GM12878 (cell line): ENCODE data around the gene C3orf20. TPM values are rescaled to one million over a fixed set of nuclear protein-coding genes. Genes with fewer than 3 reads are reported as not detected.

ENCODE experiments used
- ATAC-seq: fragments of 200-7000 bp; cut with Tn5 transposase; 3 replicates; pipeline ENCODE4 v1.9.1; 2020; ENCODE audit warnings: mild to moderate bottlenecking, moderate library complexity
- BruUV-seq: library from RNA; stranded (reverse); fragments of 400-500 nt; replicated peaks from 2 replicates; lab custom pipeline; 2021; lab: Mats Ljungman, UMichigan
- CTCF ChIA-PET: fragments of 300-600 bp; sonication (Branson Sonifier 250); formaldehyde crosslinking; extraction: SDS; loops from one replicate; lab custom pipeline; 2021; ENCODE audit warnings: inconsistent platforms; lab: Yijun Ruan, JAX
- POLR2A ChIA-PET: fragments of 350-600 bp; formaldehyde crosslinking; extraction: SDS; loops from one replicate; lab custom pipeline; 2021; ENCODE audit warnings: inconsistent platforms; lab: Charles Lee
- RAD21 ChIA-PET: fragments of 300-600 bp; sonication (Branson Sonifier 250); formaldehyde crosslinking; loops from one replicate; lab custom pipeline; 2023; ENCODE audit warnings: antibody characterized with exemption; ENCODE audit not compliant: unreplicated experiment; lab: Charles Lee
- SMC1A ChIA-PET: fragments of 300-600 bp; sonication (Branson Sonifier 250); formaldehyde crosslinking; loops from one replicate; lab custom pipeline; 2023; ENCODE audit not compliant: unreplicated experiment, uncharacterized antibody; lab: Charles Lee
- DNase-seq: peaks from one replicate; pipeline ENCODE4 v3.0.0-alpha.2; 2011; ENCODE audit warnings: low read depth, low spot score
- FAIRE-seq: peaks from 3 replicates; lab custom pipeline; 2011; peaks lifted over from hg19 to GRCh38; lab: Jason Lieb, UNC
- H2AFZ ChIP-seq: 2 replicates; pipeline ENCODE4 v1.6.0; 2011; ENCODE audit warnings: low read depth, low read length, control low read depth; ENCODE audit not compliant: control insufficient read depth
- H3K27ac ChIP-seq: 2 replicates; pipeline ENCODE4 v1.5.1; 2011; ENCODE audit warnings: control low read depth; ENCODE audit not compliant: control insufficient read depth, insufficient read depth
- H3K27me3 ChIP-seq, 2 experiments: replicated peaks in 1 of 2; 2 replicates each; pipeline versions ENCODE4 v1.6.0 to v1.6.1; 2011; ENCODE audit warnings: low read length in 1 of 2; ENCODE audit not compliant: control insufficient read depth in 2 of 2, insufficient read depth in 2 of 2
- H3K36me3 ChIP-seq, 2 experiments: 2 replicates each; pipeline ENCODE4 v1.5.1; 2011; ENCODE audit warnings: low read length in 1 of 2; ENCODE audit not compliant: control insufficient read depth in 2 of 2, insufficient read depth in 2 of 2
- H3K4me1 ChIP-seq: 2 replicates; pipeline ENCODE4 v1.6.1; 2011; ENCODE audit warnings: mild to moderate bottlenecking, low read length, moderate library complexity, mixed read lengths; ENCODE audit not compliant: control insufficient read depth, insufficient read depth
- H3K4me2 ChIP-seq: 2 replicates; pipeline ENCODE4 v1.6.0; 2011; ENCODE audit warnings: control low read depth; ENCODE audit not compliant: control insufficient read depth, insufficient read depth
- H3K4me3 ChIP-seq: fragments of 200-600 bp; sonication (generic); 2 replicates; pipeline ENCODE4 v1.5.1; 2016
- H3K79me2 ChIP-seq: 2 replicates; pipeline ENCODE4 v1.6.0; 2011; ENCODE audit warnings: low read length; ENCODE audit not compliant: control insufficient read depth, insufficient read depth
- H3K9ac ChIP-seq: 2 replicates; pipeline ENCODE4 v1.8.0; 2011; ENCODE audit warnings: low read length, control low read depth, mixed read lengths; ENCODE audit not compliant: control insufficient read depth, insufficient read depth
- H3K9me3 ChIP-seq: replicated peaks from 3 replicates; pipeline ENCODE4 v1.5.1; 2011; ENCODE audit warnings: mild to moderate bottlenecking, low read length; ENCODE audit not compliant: control insufficient read depth, insufficient read depth
- H4K20me1 ChIP-seq: 2 replicates; pipeline ENCODE4 v1.6.0; 2011; ENCODE audit not compliant: control insufficient read depth, insufficient read depth
- ASH2L ChIP-seq: fragments of 300-600, 200-600 bp; sonication (generic); IDR thresholded peaks from 2 replicates; pipeline ENCODE4 v1.6.1; 2017; ENCODE audit warnings: low read depth, mild to moderate bottlenecking, borderline replicate concordance
- ATF7 ChIP-seq: fragments of 450-650 bp; IDR thresholded peaks from 2 replicates; pipeline ENCODE4 v1.6.1; 2016; ENCODE audit warnings: low read depth, mild to moderate bottlenecking
- BMI1 ChIP-seq: fragments of 450-650 bp; IDR thresholded peaks from 2 replicates; pipeline ENCODE4 v1.6.1; 2016; ENCODE audit warnings: mild to moderate bottlenecking, moderate library complexity, borderline replicate concordance
- CHD2 ChIP-seq: IDR thresholded peaks from 2 replicates; pipeline ENCODE4 v1.6.1; 2011; ENCODE audit warnings: low read depth, low read length, improper control_type of control experiment, borderline replicate concordance
- E2F4 ChIP-seq: IDR thresholded peaks from 2 replicates; pipeline ENCODE4 v1.6.1; 2012; ENCODE audit warnings: low read depth, low read length, improper control_type of control experiment
- EP300 ChIP-seq, 2 experiments: fragments of 150-350 bp in 1 of 2; IDR thresholded peaks; 2 replicates each; pipeline ENCODE4 v1.6.1; 2011 to 2012; ENCODE audit warnings: low read depth in 2 of 2, low read length in 2 of 2, borderline replicate concordance in 1 of 2, improper control_type of control experiment in 1 of 2, inconsistent platforms in 1 of 2; ENCODE audit not compliant: control insufficient read depth in 1 of 2
- HDAC2 ChIP-seq: fragments of 200-600 bp; sonication (generic); IDR thresholded peaks from 2 replicates; pipeline ENCODE4 v1.6.1; 2017
- NBN ChIP-seq: fragments of 450-650 bp; IDR thresholded peaks from 2 replicates; pipeline ENCODE4 v1.6.1; 2016
- POLR2AphosphoS5 ChIP-seq: IDR thresholded peaks from 2 replicates; pipeline ENCODE4 v1.6.1; 2011; ENCODE audit warnings: mild to moderate bottlenecking, low read length, inconsistent platforms
- RCOR1 ChIP-seq: conservative IDR thresholded peaks from 2 replicates; pipeline ENCODE4 v1.6.1; 2012; ENCODE audit warnings: low read depth, low read length, improper control_type of control experiment
- RELA ChIP-seq: fragments of 450-650 bp; IDR thresholded peaks from 2 replicates; pipeline ENCODE4 v1.8.0; 2014; ENCODE audit warnings: borderline replicate concordance; ENCODE audit not compliant: partially characterized antibody
- REST ChIP-seq: IDR thresholded peaks from 2 replicates; pipeline ENCODE4 v1.6.1; 2012; ENCODE audit warnings: mild to moderate bottlenecking, low read depth, low read length
- SMC3 ChIP-seq: IDR thresholded peaks from 2 replicates; pipeline ENCODE4 v1.6.1; 2011; ENCODE audit warnings: low read length, improper control_type of control experiment, borderline replicate concordance
- SREBF2 ChIP-seq: IDR thresholded peaks from 2 replicates; pipeline ENCODE4 v1.6.1; 2012; ENCODE audit warnings: mild to moderate bottlenecking, low read length
- SUPT20H ChIP-seq: IDR thresholded peaks from 2 replicates; pipeline ENCODE4 v1.6.1; 2011; ENCODE audit warnings: low read depth, mild to moderate bottlenecking, low read length, moderate library complexity, borderline replicate concordance; ENCODE audit not compliant: control insufficient read depth
- TBL1XR1 ChIP-seq: IDR thresholded peaks from 2 replicates; pipeline ENCODE4 v1.6.1; 2012; ENCODE audit warnings: low read depth, low read length, improper control_type of control experiment
- ZBED1 ChIP-seq: IDR thresholded peaks from 2 replicates; pipeline ENCODE4 v1.6.1; 2016; ENCODE audit warnings: borderline replicate concordance
- ZBTB11 ChIP-seq: fragments of 450-650 bp; formaldehyde crosslinking; IDR thresholded peaks from 2 replicates; pipeline ENCODE4 v1.5.0; 2022; ENCODE audit warnings: mild to moderate bottlenecking, missing genetic modification characterization
- WGBS: methylation state at CpG from one replicate; pipeline ENCODE4 v1.1.6; 2016; ENCODE audit warnings: low lambda C conversion rate; ENCODE audit not compliant: insufficient replicate concordance, insufficient coverage; ENCODE audit errors: missing lambda C conversion rate; 5-methylcytosine and 5-hydroxymethylcytosine counted together
- in situ Hi-C: fragments of 300-500 bp; cut with MboI; formaldehyde crosslinking; loops from 9 replicates; pipeline ENCODE4 v1.14.3; 2018; ENCODE audit warnings: mixed read lengths
- intact Hi-C: fragments of 100-400 bp; cut with micrococcal nuclease; formaldehyde crosslinking; loops from one replicate; pipeline ENCODE4 v1.14.2; 2022; ENCODE audit not compliant: unreplicated experiment
- polyA plus RNA-seq, 11 experiments: library from polyadenylated mRNA; depleted of rRNA in 4 of 11; unstranded in 6 of 11; stranded (reverse) in 5 of 11; fragments of >200 nt; fragmentation: Nextera tagmentation in 4 of 11; fragmentation: Illumina TruSeq in 1 of 11; extraction: Ambion mirVana in 4 of 11; extraction: Trizol in 1 of 11; gene quantifications; 1 replicate in 1 of 11; 2 replicates in 10 of 11; pipeline versions ENCODE4 v1.2.1 to v1.2.3, GENCODE V29; 2011 to 2016; ENCODE audit warnings: inconsistent platforms in 2 of 11, missing spikeins in 2 of 11, low read depth in 1 of 11
- total RNA-seq, 4 experiments: library from RNA; depleted of rRNA in 3 of 4; stranded (reverse); fragments of >200 nt in 3 of 4; fragmentation: Illumina TruSeq in 1 of 4; extraction: Trizol in 1 of 4; gene quantifications; 2 replicates each; pipeline versions ENCODE4 v1.2.1 to v1.2.3, GENCODE V29; 2013 to 2021

The C3orf20 gene
- total and polyA plus RNA-seq, 10 of the 15 experiments (the other 5 are each of a cell fraction or from before 2014, with no cell fraction given): 0.05 to 2.9 (median 1.0) TPM

- TF ChIP-seq RELA: no peak
- no peak for TF ChIP-seq EP300 (IDR thresholded peaks at IDR 0.05; ENCODE audit: borderline replicate concordance in 1 of 2, control insufficient read depth in 1 of 2, low read depth in 2 of 2, low read length in 2 of 2)
- TF ChIP-seq NBN: no peak
- TF ChIP-seq BMI1: no peak
- TF ChIP-seq SUPT20H: no peak
- TF ChIP-seq POLR2AphosphoS5: no peak
- TF ChIP-seq TBL1XR1: no peak
- no peak for TF ChIP-seq REST
- no peak for TF ChIP-seq SREBF2
These were observed 25.9 kb downstream of the C3orf20 start (continued) for GRCh38 chr3:14700891-14701290.

GRCh38 chr3:14701676-14702075, 26.7 kb downstream of the C3orf20 start:
- BruUV-seq: no TSS peak
- FAIRE-seq: no peak
- ATAC-seq: no peak
- TF ChIP-seq SMC3 (no peak), CHD2 (no peak), ASH2L (no peak), RCOR1 (no peak), ZBED1 (no peak), HDAC2 (no peak), E2F4 (no peak), ATF7 (no peak), ZBTB11 (CRISPR knock-in tag) (no peak)

More at GRCh38 chr3:14701676-14702075, 26.7 kb downstream of the C3orf20 start:
- POLR2A ChIA-PET: no interaction called here
- Histone ChIP-seq H3K4me3 (no peak overlapping the region), H3K79me2 (no peaks in the 10 kb centered on the region), H3K9ac (no peak overlapping the region), H4K20me1 (no peaks in the 10 kb centered on the region), H3K36me3 (peaks cover 2% of the 10 kb centered on the region in 2 experiments; a peak in 3 of 4 replicates), H3K9me3 (no peaks in the 10 kb centered on the region), H3K27me3 (no peaks in the 10 kb centered on the region), H3K27ac (no peak overlapping the region), H3K4me2 (no peak overlapping the region), H3K4me1 (peaks cover 6% of the 10 kb centered on the region; the same call in 1 of the 2 replicates), H2AFZ (no peak overlapping the region)
- 89% methylated on average over 4 of the region's 4 CpGs for WGBS
- no peak for DNase-seq
- CTCF ChIA-PET: no interaction called here
- intact Hi-C loops (no loop called here), in situ Hi-C loops (no loop called here)
- RAD21 ChIA-PET: no interaction called here
- SMC1A ChIA-PET: no interaction called here
